H54 (cell line): ENCODE data around the gene BICDL2.
"Not testable (repeated sequence)": the region's sequence is repeated elsewhere in the genome, so short reads cannot be mapped to it uniquely, and the experiment has no call there.

Experiments
- DNase-seq: peaks from one replicate; pipeline ENCODE4 v3.0.0; 2011; ENCODE audit warnings: low spot score, mixed read lengths; ENCODE audit not compliant: insufficient read length
- FAIRE-seq: peaks from 3 replicates; lab custom pipeline; 2011; peaks lifted over from hg19 to GRCh38; lab: Jason Lieb, UNC
- POLR2A ChIP-seq: IDR thresholded peaks from 2 replicates; pipeline ENCODE4 v1.6.1; 2011; ENCODE audit warnings: low read depth, mild to moderate bottlenecking, low read length

BICDL2 gene

DNA sequence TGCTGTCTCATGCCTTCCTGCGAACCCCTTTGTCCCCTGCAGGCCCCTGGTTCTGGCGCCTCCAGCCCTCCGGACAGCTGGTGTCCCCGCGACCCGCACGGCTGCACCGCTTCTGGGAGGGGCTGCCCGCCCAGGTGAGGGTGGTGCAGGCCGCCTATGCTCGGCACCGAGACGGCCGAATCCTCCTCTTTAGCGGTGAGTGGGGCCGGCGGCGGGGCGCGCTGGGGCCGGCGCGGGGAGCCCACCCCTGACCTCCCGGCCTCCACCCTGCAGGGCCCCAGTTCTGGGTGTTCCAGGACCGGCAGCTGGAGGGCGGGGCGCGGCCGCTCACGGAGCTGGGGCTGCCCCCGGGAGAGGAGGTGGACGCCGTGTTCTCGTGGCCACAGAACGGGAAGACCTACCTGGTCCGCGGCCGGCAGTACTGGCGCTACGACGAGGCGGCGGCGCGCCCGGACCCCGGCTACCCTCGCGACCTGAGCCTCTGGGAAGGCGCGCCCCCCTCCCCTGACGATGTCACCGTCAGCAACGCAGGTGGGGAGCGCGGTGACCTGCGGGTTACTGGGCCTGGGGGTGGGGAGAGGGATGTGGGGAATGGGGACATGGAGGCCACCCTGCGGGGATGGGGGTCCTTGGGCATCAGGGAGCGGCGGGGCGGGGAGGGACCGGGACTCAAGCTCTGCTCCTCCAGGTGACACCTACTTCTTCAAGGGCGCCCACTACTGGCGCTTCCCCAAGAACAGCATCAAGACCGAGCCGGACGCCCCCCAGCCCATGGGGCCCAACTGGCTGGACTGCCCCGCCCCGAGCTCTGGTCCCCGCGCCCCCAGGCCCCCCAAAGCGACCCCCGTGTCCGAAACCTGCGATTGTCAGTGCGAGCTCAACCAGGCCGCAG lies 21.6 kb upstream of the BICDL2 start:
- TF ChIP-seq POLR2A: no peak
- no peak for DNase-seq
- no peak for FAIRE-seq

DNA sequence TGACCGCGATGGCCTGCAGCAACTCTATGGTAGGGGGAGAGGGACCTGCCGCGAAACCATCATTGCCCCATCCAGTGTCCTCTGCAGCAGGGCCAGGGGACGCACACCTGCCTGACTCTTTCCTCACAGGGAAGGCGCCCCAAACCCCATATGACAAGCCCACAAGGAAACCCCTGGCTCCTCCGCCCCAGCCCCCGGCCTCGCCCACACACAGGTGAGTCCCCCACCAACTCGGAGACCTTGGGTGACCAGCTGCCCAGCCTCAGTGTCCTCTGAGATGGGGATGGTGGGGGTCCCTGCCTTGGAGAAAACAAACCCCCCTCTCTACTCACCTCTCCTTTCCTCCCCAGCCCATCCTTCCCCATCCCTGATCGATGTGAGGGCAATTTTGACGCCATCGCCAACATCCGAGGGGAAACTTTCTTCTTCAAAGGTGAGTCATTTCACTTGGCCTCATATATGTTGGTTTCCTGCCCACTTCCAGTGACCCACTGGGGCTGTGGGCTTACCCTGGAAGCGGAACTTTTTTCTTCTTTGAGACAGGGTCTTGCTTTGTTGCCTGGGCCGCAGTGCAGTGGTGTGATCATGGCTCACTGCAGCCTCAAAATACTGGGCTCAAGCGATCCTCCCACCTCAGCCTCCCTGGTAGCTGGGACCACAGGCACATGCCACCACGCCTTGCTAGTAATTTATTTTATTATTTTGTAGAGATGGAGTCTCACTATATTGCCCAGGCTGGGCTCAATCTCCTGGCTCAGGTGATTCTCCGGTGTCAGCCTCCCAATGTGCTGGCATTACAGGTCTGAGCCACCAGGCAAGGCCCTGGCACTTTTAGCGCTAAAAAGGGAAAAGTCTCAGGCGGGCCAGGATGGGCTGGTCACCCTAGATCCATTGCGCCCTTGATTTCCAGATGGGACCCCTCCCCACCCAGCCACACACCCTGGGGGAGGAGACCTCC lies 20.7 kb upstream of the BICDL2 start:
- no peak for DNase-seq
- no peak for FAIRE-seq
- TF ChIP-seq POLR2A: no peak

DNA sequence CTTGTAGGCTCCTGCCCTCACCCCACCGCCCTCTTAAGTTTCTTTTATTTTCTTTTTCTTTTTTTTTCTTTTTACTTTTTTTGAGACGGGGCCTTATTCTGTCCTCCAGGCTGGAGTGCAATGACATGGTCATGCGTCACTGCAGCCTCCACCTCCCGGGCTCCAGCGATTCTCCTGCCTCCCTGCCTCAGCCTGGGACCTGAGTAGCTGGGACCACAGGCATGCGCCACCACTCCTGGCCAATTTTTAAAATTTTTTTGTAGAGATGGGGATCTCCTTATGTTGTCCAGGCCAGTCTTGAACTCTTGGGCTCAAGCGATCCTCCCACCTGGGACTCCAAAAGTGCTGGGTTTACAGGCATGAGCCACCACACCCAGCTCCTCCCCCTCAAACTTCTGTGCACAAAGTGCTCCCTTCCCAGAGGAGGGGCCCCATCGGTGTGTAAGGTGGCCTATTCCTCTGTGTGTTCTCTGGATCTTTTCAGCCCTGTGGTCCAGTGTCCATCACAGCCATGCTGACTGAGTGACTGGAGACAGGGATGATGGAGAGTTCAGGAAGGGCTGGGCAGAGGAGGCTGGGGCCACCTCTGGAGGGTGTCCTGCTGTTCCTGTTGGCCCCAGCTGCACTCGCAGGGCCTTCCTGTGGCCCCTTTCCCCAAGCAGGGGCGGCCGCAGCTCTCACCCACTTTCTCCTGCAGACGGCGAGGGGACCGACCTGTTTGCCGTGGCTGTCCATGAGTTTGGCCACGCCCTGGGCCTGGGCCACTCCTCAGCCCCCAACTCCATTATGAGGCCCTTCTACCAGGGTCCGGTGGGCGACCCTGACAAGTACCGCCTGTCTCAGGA lies 19.8 kb upstream of the BICDL2 start:
- FAIRE-seq (no peak), DNase-seq (no peak)
- no peak for TF ChIP-seq POLR2A

DNA sequence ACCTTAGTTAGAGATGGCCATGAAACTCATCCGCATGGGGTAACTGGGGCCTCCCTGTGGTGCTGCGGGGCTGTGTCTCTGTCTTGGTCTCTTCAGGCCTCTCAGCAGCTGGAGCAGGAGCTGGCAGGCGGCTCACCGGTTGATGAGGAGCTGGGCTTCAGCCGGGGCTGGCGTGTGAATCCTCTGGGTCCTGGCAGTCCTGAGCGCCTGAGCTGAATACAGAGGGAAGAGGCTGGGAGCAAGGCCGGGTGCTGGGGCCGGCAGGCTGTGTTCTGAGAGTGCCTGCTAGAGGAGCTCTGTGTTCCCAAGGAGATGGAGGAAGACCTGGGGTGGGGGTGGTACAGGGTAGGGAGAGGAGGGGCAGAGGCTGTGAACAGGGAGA lies 19.0 kb upstream of the BICDL2 start:
- not testable (repeated sequence) for FAIRE-seq, DNase-seq

DNA sequence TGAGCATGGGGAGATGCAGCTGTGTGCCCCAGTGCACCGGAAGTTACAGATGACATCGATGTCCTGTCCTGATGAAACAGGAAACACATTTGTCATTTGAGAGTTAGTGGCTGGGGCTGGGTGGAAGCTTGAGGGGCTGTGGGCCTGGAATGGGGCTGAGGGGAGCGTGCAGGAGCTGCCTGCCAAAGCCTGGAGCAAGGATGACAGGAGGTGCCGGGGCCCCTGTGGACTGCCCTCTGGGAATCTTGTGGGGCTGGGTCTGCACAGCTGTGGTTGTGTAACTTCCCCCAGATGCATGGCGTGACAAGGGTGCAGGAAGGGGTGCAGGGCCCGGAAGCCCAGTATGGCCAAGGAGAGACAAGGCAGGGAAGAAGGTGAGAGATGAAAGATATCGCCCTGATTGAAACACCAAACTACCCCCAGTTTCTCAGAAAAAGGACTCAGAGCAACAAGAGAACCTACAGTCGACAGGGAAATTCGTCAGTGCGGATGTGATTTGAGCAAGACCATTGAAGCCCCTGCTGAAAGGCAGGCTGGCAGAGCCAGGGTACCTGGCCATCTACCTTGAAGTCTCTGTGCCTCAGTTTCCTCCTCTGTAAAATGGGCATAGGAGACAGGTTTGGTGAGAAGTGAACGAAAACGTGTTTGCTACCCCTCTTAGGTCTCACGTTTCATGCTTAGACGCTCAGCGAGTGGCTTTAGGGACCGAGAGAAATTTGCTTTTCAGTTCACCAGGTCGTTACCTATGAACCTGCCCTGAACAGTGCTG lies 18.4 kb upstream of the BICDL2 start:
- DNase-seq (no peak), FAIRE-seq (no peak)

DNA sequence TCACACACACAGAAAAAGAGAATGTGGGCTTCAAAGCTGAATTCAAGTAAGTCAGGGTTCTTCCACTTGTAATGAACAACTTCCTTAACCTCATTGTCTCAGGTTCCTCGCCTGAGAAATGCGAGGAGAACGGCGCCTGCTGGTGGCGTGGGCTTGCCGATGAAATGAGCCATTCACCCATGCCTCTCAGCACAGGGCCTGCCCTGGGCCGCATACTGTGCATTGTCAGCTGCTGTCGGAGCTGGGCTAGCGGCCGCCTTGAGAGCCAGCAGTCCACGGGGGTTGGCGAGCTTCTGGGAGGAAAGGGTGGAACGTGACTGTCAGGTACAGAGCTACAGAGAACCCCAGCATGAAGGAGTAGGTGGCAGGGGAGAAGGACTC lies 16.6 kb upstream of the BICDL2 start:
- FAIRE-seq, DNase-seq: not testable (repeated sequence)

More for the DNA sequence above, 18.4 kb upstream of the BICDL2 start:
- TF ChIP-seq POLR2A: no peak

DNA sequence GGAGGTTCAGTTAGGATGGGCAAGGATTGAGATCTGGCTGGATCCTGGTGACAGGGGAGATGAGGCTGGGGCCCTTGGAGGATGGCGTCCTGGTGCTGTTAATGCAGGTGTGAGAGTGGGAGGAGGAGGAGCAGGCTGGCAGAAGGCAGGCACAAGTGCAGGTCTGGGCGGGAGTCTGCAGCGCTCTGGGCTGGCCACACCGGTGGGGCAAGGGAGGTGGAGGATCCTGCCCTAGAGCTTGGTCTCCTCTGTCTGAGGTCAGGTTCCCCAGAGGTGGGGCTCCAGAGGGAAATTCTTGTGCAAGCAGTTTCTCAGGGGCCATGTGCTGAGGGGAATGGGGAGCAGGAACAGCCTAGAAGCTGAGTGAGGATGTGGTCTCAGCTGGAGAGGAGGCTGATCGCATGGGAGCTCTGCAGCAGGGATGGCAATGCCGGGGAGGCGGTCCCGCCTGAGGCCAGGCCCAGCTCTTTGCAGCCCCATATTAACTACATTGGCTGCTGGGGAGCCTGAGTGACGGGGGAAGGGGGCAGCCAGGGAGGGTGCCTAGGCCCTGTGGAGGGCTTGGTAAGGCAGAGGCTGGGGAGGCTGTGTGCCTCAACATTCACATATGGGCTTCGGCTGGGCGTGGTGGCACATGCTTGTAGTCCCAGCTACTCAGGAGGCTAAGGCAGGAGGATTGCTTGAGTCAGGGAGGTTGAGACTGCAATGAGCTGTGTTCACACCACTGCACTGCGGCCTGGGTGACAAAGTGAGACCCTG lies 16.0 kb upstream of the BICDL2 start:
- DNase-seq, FAIRE-seq: not testable (repeated sequence)

DNA sequence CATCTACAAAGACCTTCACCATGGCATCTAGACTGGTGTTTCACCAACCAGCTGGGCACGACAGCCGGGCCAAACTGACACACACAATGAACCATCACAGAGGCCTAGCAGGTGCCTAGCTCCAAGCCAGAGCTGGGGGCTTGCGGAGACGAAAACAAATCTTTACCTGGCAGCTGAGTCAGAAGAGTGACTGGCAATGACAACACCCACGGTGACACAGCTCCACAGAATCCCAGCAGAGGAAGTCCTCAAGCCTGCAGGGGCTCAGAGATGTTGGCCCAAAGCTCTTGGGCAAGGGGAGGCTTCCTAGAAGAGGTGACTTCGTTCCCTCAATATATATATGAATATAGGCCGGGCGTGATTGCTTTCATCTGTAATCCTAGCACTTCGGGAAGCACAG lies 14.8 kb upstream of the BICDL2 start:
- TF ChIP-seq POLR2A: no peak
- FAIRE-seq: no peak
- no peak for DNase-seq

DNA sequence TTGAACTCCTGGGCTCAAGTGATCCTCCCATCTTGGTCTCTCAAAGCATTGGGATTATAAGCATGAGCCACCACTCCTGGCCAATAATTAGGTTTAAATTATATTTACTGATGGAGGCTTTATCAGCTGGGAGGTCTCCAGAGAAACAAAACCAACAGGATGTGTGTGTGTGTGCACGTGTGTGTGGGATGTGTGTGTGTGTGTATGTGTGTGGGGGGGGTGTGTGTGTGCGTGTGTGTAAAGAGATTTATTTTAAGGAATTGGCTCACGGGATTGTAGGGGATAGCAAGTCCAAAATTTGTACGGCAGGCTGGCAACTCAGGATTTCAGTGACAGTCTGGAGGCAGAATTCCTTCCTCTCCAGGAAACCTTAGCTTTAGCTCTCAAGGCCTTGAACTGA lies 14.3 kb upstream of the BICDL2 start:
- no peak for TF ChIP-seq POLR2A
- FAIRE-seq (no peak), DNase-seq (no peak)

DNA sequence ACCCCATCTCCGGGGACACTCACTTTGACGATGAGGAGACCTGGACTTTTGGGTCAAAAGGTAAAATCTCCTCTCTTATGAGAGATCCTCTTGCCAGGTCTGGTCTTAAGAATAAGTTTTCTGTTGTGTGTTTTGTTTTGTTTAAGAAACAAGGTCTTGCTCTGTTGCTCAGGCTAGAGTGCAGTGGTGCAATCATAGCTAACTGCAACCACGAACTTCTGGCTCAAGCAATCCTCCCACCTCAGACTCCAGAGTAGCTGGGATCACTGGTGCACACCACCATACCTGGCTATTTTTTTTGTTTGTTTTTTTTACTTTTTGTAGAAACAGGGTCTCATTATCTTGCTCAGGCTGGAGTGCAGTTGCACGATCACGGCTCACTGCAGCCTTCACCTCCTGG lies 13.7 kb upstream of the BICDL2 start:
- FAIRE-seq: no peak
- no peak for TF ChIP-seq POLR2A
- no peak for DNase-seq

DNA sequence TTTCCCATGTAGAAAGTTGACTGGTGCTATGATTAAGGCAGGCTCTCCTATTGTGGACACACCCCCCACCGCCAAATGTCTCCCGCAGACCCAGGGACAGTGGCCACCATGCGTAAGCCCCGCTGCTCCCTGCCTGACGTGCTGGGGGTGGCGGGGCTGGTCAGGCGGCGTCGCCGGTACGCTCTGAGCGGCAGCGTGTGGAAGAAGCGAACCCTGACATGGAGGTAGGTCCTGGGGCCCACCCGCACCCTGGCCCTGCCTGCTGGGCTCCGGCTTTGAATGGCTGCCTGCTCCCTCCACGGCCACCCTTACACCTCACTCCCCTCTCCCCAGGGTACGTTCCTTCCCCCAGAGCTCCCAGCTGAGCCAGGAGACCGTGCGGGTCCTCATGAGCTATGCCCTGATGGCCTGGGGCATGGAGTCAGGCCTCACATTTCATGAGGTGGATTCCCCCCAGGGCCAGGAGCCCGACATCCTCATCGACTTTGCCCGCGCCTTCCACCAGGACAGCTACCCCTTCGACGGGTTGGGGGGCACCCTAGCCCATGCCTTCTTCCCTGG lies 13.3 kb upstream of the BICDL2 start:
- DNase-seq: no peak
- FAIRE-seq: no peak
- TF ChIP-seq POLR2A: no peak

DNA sequence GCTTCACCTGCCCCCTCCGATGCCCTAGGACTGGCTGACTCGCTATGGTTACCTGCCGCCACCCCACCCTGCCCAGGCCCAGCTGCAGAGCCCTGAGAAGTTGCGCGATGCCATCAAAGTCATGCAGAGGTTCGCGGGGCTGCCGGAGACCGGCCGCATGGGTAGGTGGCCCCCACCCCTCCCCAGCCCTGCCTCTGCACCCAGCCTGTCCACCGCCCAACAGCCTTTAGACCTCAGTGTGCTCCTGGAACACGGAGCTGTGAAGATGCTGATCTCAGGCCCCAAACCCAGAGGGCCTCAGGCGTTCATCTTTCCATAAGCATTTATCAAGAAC lies 10.6 kb upstream of the BICDL2 start:
- TF ChIP-seq POLR2A: 0 out of 2 replicates have a peak, but pooled peaks have one; percentile 11
- FAIRE-seq (no peak), DNase-seq (no peak)
